MCF 10A (cell line): ENCODE measurements around the gene SQOR. TPM values are rescaled to one million over a fixed set of nuclear protein-coding genes. Genes with fewer than 3 reads are reported as not detected.
A peak's percentile ranks its signal among the peaks of the same experiment; 100 is the strongest.

Experiments
- BruUV-seq: library from RNA; stranded (reverse); fragments of 400-500 nt; replicated peaks from 2 replicates; lab custom pipeline; 2021; lab: Mats Ljungman, UMichigan
- CTCF ChIA-PET: fragments of 300-600 bp; sonication (Branson Sonifier 250); formaldehyde crosslinking; extraction: SDS; loops from one replicate; lab custom pipeline; 2021; ENCODE audit warnings: antibody characterized with exemption, inconsistent platforms; lab: Yijun Ruan, JAX
- POLR2A ChIA-PET: fragments of 300-600, 350-650 bp; sonication (Branson Sonifier 250); formaldehyde crosslinking; extraction: SDS; loops from one replicate; lab custom pipeline; 2020; ENCODE audit warnings: antibody characterized with exemption, inconsistent platforms; lab: Yijun Ruan, JAX
- DNase-seq: peaks from one replicate; pipeline ENCODE4 v3.0.0-alpha.2; 2018; ENCODE audit not compliant: unreplicated experiment
- H3K27ac Mint-ChIP-seq: one replicate; pipeline ENCODE4 v1.8.0; 2022; ENCODE audit warnings: mild to moderate bottlenecking, low read depth, mixed read lengths; ENCODE audit not compliant: unreplicated experiment
- H3K27me3 Mint-ChIP-seq: one replicate; pipeline ENCODE4 v1.8.0; 2022; ENCODE audit warnings: mixed read lengths; ENCODE audit not compliant: insufficient read depth, unreplicated experiment
- H3K36me3 Mint-ChIP-seq: one replicate; pipeline ENCODE4 v1.8.0; 2022; ENCODE audit warnings: mild to moderate bottlenecking, moderate library complexity, mixed read lengths; ENCODE audit not compliant: insufficient read depth, unreplicated experiment
- H3K4me1 Mint-ChIP-seq: one replicate; pipeline ENCODE4 v1.8.0; 2022; ENCODE audit warnings: mixed read lengths; ENCODE audit not compliant: insufficient read depth, unreplicated experiment
- H3K4me3 Mint-ChIP-seq: one replicate; pipeline ENCODE4 v1.8.0; 2022; ENCODE audit warnings: mild to moderate bottlenecking, moderate library complexity, mixed read lengths; ENCODE audit not compliant: unreplicated experiment
- H3K9me3 Mint-ChIP-seq: one replicate; pipeline ENCODE4 v1.8.0; 2022; ENCODE audit warnings: mixed read lengths; ENCODE audit not compliant: unreplicated experiment
- intact Hi-C: fragments of 100-400 bp; cut with micrococcal nuclease; formaldehyde crosslinking; loops from 2 replicates; pipeline ENCODE4 v1.14.1; 2022
- total RNA-seq: library from RNA; stranded (reverse); gene quantifications from 2 replicates; pipeline ENCODE4 v1.2.3, GENCODE V29; 2022
- TF ChIP-seq, protein P1 (sequence below): fragments of 200-600 bp; IDR thresholded peaks from one replicate; pipeline ENCODE4 v1.8.0; 2022; ENCODE audit warnings: antibody characterized with exemption, mild to moderate bottlenecking; ENCODE audit not compliant: unreplicated experiment

SQOR gene
- total RNA-seq, 1 experiment from 2014 or later = 75.0 TPM

DNA sequence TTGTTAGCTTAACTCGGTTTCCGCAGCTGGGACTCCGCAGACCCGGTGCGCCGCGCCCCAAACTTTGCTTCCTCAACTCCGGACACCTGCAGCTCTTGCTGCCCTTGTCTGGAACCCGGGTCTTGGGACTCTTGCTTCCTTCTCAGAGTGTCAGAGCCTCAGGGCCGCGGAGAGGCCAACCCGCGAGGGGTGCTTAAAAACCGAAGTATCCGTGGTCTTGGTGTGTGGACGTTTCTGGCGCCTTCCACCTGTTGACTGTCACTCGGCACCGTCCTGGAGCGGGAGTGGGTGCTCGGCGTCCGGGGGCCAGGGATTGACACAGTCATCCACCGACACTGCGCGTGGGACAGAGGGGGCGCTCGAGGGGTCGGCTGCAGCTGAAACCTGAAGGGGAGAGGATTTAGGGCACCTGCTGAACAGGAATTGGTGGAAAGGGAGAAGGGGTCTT lies 386 bp downstream of the SQOR start:
- Mint-ChIP-seq H3K9me3 (no peaks in the 10 kb centered on the region), H3K27ac (peak overlapping the region; percentile 92)
- TF ChIP-seq, protein P1, sequence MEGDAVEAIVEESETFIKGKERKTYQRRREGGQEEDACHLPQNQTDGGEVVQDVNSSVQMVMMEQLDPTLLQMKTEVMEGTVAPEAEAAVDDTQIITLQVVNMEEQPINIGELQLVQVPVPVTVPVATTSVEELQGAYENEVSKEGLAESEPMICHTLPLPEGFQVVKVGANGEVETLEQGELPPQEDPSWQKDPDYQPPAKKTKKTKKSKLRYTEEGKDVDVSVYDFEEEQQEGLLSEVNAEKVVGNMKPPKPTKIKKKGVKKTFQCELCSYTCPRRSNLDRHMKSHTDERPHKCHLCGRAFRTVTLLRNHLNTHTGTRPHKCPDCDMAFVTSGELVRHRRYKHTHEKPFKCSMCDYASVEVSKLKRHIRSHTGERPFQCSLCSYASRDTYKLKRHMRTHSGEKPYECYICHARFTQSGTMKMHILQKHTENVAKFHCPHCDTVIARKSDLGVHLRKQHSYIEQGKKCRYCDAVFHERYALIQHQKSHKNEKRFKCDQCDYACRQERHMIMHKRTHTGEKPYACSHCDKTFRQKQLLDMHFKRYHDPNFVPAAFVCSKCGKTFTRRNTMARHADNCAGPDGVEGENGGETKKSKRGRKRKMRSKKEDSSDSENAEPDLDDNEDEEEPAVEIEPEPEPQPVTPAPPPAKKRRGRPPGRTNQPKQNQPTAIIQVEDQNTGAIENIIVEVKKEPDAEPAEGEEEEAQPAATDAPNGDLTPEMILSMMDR = peak; percentile 29

DNA sequence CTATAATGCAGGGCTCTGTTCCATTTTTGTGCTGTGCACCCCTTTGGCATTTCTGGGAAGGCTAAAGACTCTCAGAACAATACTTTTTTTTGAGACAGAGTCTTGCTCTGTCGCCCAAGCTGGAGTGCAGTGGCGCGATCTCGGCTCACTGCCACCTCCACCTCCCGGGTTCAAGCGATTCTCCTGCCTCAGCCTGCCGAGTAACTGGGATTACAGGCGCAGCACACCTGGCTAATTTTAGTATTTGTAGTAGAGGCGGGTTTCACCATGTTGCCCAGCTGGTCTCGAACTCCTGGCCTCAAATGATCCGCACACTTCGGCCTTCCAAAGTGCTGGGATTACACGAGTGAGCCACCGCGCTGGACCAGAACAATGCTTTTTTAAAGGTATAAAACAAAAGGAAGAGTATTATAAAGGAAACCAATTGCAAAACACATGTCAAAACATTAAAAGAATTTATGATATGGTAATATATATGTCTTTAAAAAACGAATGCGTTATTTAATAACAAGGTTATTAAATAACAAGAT lies 999 bp downstream of the SQOR start:
- intact Hi-C loops = no loop called here
- H3K4me1 Mint-ChIP-seq = peaks cover 45% of the 10 kb centered on the region
- TF ChIP-seq, protein P1 = no peak
- peaks cover 8% of the 10 kb centered on the region for H3K36me3 Mint-ChIP-seq
- no peak for DNase-seq
- H3K27me3 Mint-ChIP-seq = no peaks in the 10 kb centered on the region
- peak overlapping the region; percentile 99 for H3K4me3 Mint-ChIP-seq
- H3K9me3 Mint-ChIP-seq = no peaks in the 10 kb centered on the region
- H3K27ac Mint-ChIP-seq = peak overlapping the region; percentile 92
- ChIA-PET POLR2A (interaction anchor here (0.6 to 3.3 kb wide), 9 partner anchors 9 to 233 kb away, joined by 3 to 56 read pairs (median 5); partner anchors contain the start of gene BLOC1S6), CTCF (interaction anchor here (0.7 to 2.8 kb wide), 7 partner anchors 8 to 470 kb away, joined by 3 to 11 read pairs (median 4); no protein-coding TSS in a partner anchor)
- no TSS peak for BruUV-seq

More for the DNA sequence above, 386 bp downstream of the SQOR start:
- ChIA-PET CTCF (interaction anchor here (0.7 to 2.8 kb wide), 10 partner anchors 9 to 470 kb away, joined by 3 to 11 read pairs (median 4); no protein-coding TSS in a partner anchor), POLR2A (interaction anchor here (0.7 to 3.3 kb wide), 8 partner anchors 9 to 233 kb away, joined by 3 to 56 read pairs (median 6); partner anchors contain the start of gene BLOC1S6)
- Mint-ChIP-seq H3K4me3 (peak overlapping the region; percentile 99), H3K4me1 (peaks cover 40% of the 10 kb centered on the region), H3K27me3 (no peaks in the 10 kb centered on the region), H3K36me3 (peaks cover 8% of the 10 kb centered on the region)
- BruUV-seq = TSS peak; percentile 38
- intact Hi-C loops = no loop called here
- DNase-seq = no peak

DNA sequence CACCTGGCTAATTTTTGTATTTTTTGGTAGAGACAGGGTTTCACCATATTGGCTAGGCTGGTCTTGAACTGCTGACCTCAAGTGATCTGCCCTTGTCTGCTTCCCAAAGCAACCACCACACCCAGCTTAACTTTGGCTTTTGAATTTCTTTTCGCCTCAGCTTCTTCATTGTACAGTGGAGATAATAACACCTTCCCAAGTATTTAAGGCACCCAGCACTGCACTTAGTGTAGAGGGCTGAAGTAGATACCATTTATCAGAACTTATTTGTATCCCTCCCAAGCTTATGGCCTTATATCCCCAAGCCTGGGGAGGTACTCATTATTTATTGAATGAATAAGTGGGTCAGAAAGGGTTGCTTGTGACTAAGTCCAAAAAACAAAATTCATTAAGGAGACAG lies 2.3 kb downstream of the SQOR start:
- Mint-ChIP-seq H3K4me1 (peaks cover 46% of the 10 kb centered on the region), H3K27ac (peak overlapping the region; percentile 91), H3K9me3 (no peaks in the 10 kb centered on the region), H3K4me3 (peak overlapping the region; percentile 99), H3K36me3 (peaks cover 8% of the 10 kb centered on the region), H3K27me3 (no peaks in the 10 kb centered on the region)
- ChIA-PET POLR2A (interaction anchor here (0.8 to 3.8 kb wide), 9 partner anchors 9 to 358 kb away, joined by 3 to 48 read pairs (median 4); partner anchors contain the start of gene BLOC1S6), CTCF (interaction anchor here (0.6 to 1.7 kb wide), 6 partner anchors 10 to 182 kb away, joined by 3 to 5 read pairs (median 3); no protein-coding TSS in a partner anchor)
- BruUV-seq = no TSS peak
- TF ChIP-seq, protein P1 = no peak
- intact Hi-C loops = no loop called here
- no peak for DNase-seq

DNA sequence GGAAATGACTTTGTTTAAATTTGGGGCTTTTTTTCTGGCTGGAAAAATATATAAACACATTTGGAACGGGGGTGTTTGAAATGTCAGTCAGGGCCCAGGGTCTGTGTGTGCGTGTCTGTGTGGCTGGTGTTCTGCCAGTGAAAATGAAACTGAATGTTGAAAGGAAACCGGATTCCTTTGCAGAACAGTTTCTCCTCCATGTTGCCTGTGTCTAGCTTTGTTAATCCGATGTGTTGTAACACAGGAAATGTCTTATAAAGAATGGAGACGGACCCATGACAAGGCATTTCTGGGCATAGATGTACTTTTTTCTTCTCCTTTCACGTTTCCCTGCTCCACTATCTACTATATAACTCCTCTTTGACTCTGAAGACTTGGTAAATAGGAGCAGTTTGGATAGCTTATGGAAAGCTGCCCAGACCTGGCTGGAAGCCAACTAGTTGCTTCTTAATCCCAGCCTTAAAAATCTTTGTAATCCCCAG lies 2.8 kb downstream of the SQOR start:
- H3K4me1 Mint-ChIP-seq = peaks cover 51% of the 10 kb centered on the region
- no TSS peak for BruUV-seq
- TF ChIP-seq, protein P1 = no peak
- intact Hi-C loops = no loop called here
- no peaks in the 10 kb centered on the region for H3K27me3 Mint-ChIP-seq
- ChIA-PET CTCF (interaction anchor here (0.6 to 1.7 kb wide), 7 partner anchors 10 to 329 kb away, joined by 3 to 5 read pairs (median 3); no protein-coding TSS in a partner anchor), POLR2A (interaction anchor here (0.6 to 3.8 kb wide), 10 partner anchors 10 to 358 kb away, joined by 3 to 48 read pairs (median 4); partner anchors contain the start of gene BLOC1S6)
- peak overlapping the region; percentile 99 for H3K4me3 Mint-ChIP-seq
- H3K9me3 Mint-ChIP-seq = no peaks in the 10 kb centered on the region
- DNase-seq = peak; percentile 91
- peaks cover 8% of the 10 kb centered on the region for H3K36me3 Mint-ChIP-seq
- peak overlapping the region; percentile 91 for H3K27ac Mint-ChIP-seq
